HepG2 (cell line): ENCODE results near the gene TRPM1. TPM values are rescaled to one million over a fixed set of nuclear protein-coding genes. Genes with fewer than 3 reads are reported as not detected.

Experiments
- ATAC-seq: fragments of 200-7000 bp; cut with Tn5 transposase; 3 replicates; pipeline ENCODE4 v1.9.1; 2020; ENCODE audit warnings: mild to moderate bottlenecking, moderate library complexity
- BruUV-seq: library from RNA; stranded (reverse); fragments of 400-500 nt; replicated peaks from 2 replicates; lab custom pipeline; 2021; lab: Mats Ljungman, UMichigan
- CTCF ChIA-PET: fragments of 300-600 bp; formaldehyde crosslinking; extraction: SDS; loops from one replicate; lab custom pipeline; 2021; ENCODE audit warnings: low total read pairs, inconsistent platforms, low intra/inter-chr PET ratio; lab: Yijun Ruan, JAX
- POLR2A ChIA-PET: fragments of 350-600 bp; sonication (Branson Sonifier 250); formaldehyde crosslinking; loops from one replicate; lab custom pipeline; 2020; ENCODE audit warnings: antibody characterized with exemption, inconsistent platforms; lab: Yijun Ruan, JAX
- DNase-seq: peaks from one replicate; pipeline ENCODE4 v3.0.0-alpha.2; 2015; ENCODE audit warnings: low spot score
- FAIRE-seq: peaks from 3 replicates; lab custom pipeline; 2011; peaks lifted over from hg19 to GRCh38; lab: Jason Lieb, UNC
- H2AFZ ChIP-seq: one replicate; pipeline ENCODE4 v1.6.1; 2011; ENCODE audit warnings: low read length, inconsistent platforms
- H3K27ac ChIP-seq: fragments of 300-600 bp; 3 replicates; pipeline ENCODE4 v1.8.0; 2011; ENCODE audit warnings: mixed run types, mild to moderate bottlenecking, mixed read lengths, low read length, inconsistent platforms; ENCODE audit not compliant: insufficient read depth; ENCODE audit errors: extremely low read length
- H3K27me3 ChIP-seq, 2 experiments: fragments of 200-600 bp in 1 of 2; 2 replicates in 1 of 2; 3 replicates in 1 of 2; pipeline versions ENCODE4 v1.6.0 to v1.8.0; 2011; ENCODE audit warnings: low read length in 2 of 2, mild to moderate bottlenecking in 2 of 2, moderate library complexity in 2 of 2, inconsistent platforms in 1 of 2; ENCODE audit not compliant: insufficient read depth in 2 of 2, control insufficient read depth in 1 of 2
- H3K36me3 ChIP-seq, 2 experiments: fragments of 200-600 bp in 1 of 2; replicated peaks in 1 of 2; 2 replicates in 1 of 2; 3 replicates in 1 of 2; pipeline versions ENCODE4 v1.5.1 to v1.8.0; 2011; ENCODE audit warnings: low read length in 2 of 2, inconsistent platforms in 1 of 2; ENCODE audit not compliant: insufficient read depth in 2 of 2, control insufficient read depth in 1 of 2
- H3K4me1 ChIP-seq: 2 replicates; pipeline ENCODE4 v1.5.1; 2012; ENCODE audit warnings: low read length, inconsistent platforms; ENCODE audit not compliant: insufficient read depth
- H3K4me2 ChIP-seq: 2 replicates; pipeline ENCODE4 v1.6.0; 2011; ENCODE audit warnings: low read depth, low read length, inconsistent platforms
- H3K4me3 ChIP-seq, 3 experiments: fragments of 200-600 bp in 1 of 3; sonication (generic), shearing (Covaris generic) in 1 of 3; replicated peaks in 1 of 3; 2 replicates each; pipeline ENCODE4 v1.5.1; 2011 to 2016; ENCODE audit warnings: low read length in 3 of 3, inconsistent platforms in 2 of 3, low read depth in 2 of 3, mild to moderate bottlenecking in 2 of 3, control low read depth in 1 of 3, mixed read lengths in 1 of 3; ENCODE audit not compliant: insufficient read depth in 1 of 3
- H3K79me2 ChIP-seq: one replicate; pipeline ENCODE4 v1.6.1; 2011; ENCODE audit warnings: low read length, inconsistent platforms; ENCODE audit not compliant: insufficient read depth
- H3K9ac ChIP-seq: 2 replicates; pipeline ENCODE4 v1.6.0; 2011; ENCODE audit warnings: mild to moderate bottlenecking, low read depth, low read length, inconsistent platforms; ENCODE audit not compliant: insufficient read depth
- H3K9me3 ChIP-seq: 2 replicates; pipeline ENCODE4 v1.5.1; 2012; ENCODE audit warnings: mild to moderate bottlenecking, low read length
- H4K20me1 ChIP-seq: 2 replicates; pipeline ENCODE4 v1.6.0; 2011; ENCODE audit warnings: inconsistent platforms, mild to moderate bottlenecking, low read length, moderate library complexity; ENCODE audit not compliant: insufficient read depth
- AKAP8 ChIP-seq: sonication (generic); formaldehyde crosslinking; IDR thresholded peaks from 2 replicates; pipeline ENCODE4 v1.5.1; 2020; ENCODE audit warnings: mild to moderate bottlenecking, missing genetic modification reagents
- ELF4 ChIP-seq: sonication (generic); formaldehyde crosslinking; IDR thresholded peaks from 2 replicates; pipeline ENCODE4 v1.5.0; 2020; ENCODE audit warnings: missing genetic modification reagents, mild to moderate bottlenecking, moderate library complexity, borderline replicate concordance
- ETV5 ChIP-seq: IDR thresholded peaks from 2 replicates; pipeline ENCODE4 v1.6.1; 2018; ENCODE audit warnings: missing biosample characterization, missing genetic modification reagents, inconsistent platforms, borderline replicate concordance
- RBM39 ChIP-seq: fragments of 200-400 bp; formaldehyde crosslinking; IDR thresholded peaks from one replicate; pipeline ENCODE4 v1.6.1; 2018; ENCODE audit warnings: antibody characterized with exemption, mild to moderate bottlenecking, low read depth, low read length; ENCODE audit not compliant: poor library complexity, severe bottlenecking
- SMAD3 ChIP-seq: sonication (generic); formaldehyde crosslinking; IDR thresholded peaks from 2 replicates; pipeline ENCODE4 v1.4.0; 2020; ENCODE audit warnings: missing genetic modification reagents
- SP140L ChIP-seq: sonication (generic); formaldehyde crosslinking; IDR thresholded peaks from 2 replicates; pipeline ENCODE4 v1.4.0; 2020; ENCODE audit warnings: missing genetic modification reagents, borderline replicate concordance
- ZNF335 ChIP-seq: sonication (generic); formaldehyde crosslinking; IDR thresholded peaks from 2 replicates; pipeline ENCODE4 v1.4.0; 2020; ENCODE audit warnings: missing genetic modification reagents
- ZNF33A ChIP-seq: sonication (generic); formaldehyde crosslinking; IDR thresholded peaks from 2 replicates; pipeline ENCODE4 v1.5.1; 2020; ENCODE audit warnings: missing genetic modification reagents, mild to moderate bottlenecking, moderate library complexity, borderline replicate concordance
- ZNF530 ChIP-seq: sonication (generic); formaldehyde crosslinking; IDR thresholded peaks from 2 replicates; pipeline ENCODE4 v1.5.0; 2020; ENCODE audit warnings: low read depth, mild to moderate bottlenecking, missing genetic modification reagents
- WGBS: methylation state at CpG from one replicate; pipeline ENCODE4 v1.1.6; 2017; ENCODE audit warnings: low lambda C conversion rate; 5-methylcytosine and 5-hydroxymethylcytosine counted together
- in situ Hi-C: cut with HindIII; loops from 2 replicates; pipeline ENCODE4 v1.10.0; 2017; ENCODE audit warnings: low pct_unique_long_range_greater_than_20kb; ENCODE audit not compliant: extremely low pct_ligation_motif_present
- intact Hi-C: fragments of 100-400 bp; cut with micrococcal nuclease; formaldehyde crosslinking; loops from one replicate; pipeline ENCODE4 v1.10.0; 2022; ENCODE audit not compliant: unreplicated experiment
- polyA plus RNA-seq, 8 experiments: library from polyadenylated mRNA; depleted of rRNA in 3 of 8; stranded (reverse) in 7 of 8; unstranded in 1 of 8; fragments of >200 nt; fragmentation: Illumina TruSeq in 4 of 8; extraction: Trizol in 4 of 8; gene quantifications; 2 replicates each; pipeline versions ENCODE4 v1.2.1 to v1.2.3, GENCODE V29; 2011 to 2016; ENCODE audit warnings: low read depth in 4 of 8, missing spikeins in 1 of 8, mixed read lengths in 1 of 8; ENCODE audit not compliant: insufficient read depth in 1 of 8
- total RNA-seq, 5 experiments: library from RNA; depleted of rRNA; stranded (reverse); fragments of >200 nt; fragmentation: Illumina TruSeq; extraction: Trizol; gene quantifications; 2 replicates each; pipeline ENCODE4 v1.2.3, GENCODE V29; 2016; ENCODE audit warnings: low read depth in 1 of 5
- TF ChIP-seq, protein P1 (sequence below): sonication (generic); formaldehyde crosslinking; IDR thresholded peaks from 2 replicates; pipeline ENCODE4 v1.5.0; 2020; ENCODE audit warnings: missing genetic modification reagents
- TF ChIP-seq, protein P2 (sequence below): sonication (generic); formaldehyde crosslinking; IDR thresholded peaks from 2 replicates; pipeline ENCODE4 v1.8.0; 2022; ENCODE audit warnings: mild to moderate bottlenecking, missing genetic modification reagents, moderate library complexity
- TF ChIP-seq, protein P3 (sequence below): sonication (generic); formaldehyde crosslinking; IDR thresholded peaks from 2 replicates; pipeline ENCODE4 v1.4.0; 2020; ENCODE audit warnings: mild to moderate bottlenecking, low read depth, missing genetic modification reagents

The TRPM1 gene
- total and polyA plus RNA-seq, 2 of the 13 experiments (the other 11 are each of a cell fraction or from before 2014, with no cell fraction given): not detected

DNA sequence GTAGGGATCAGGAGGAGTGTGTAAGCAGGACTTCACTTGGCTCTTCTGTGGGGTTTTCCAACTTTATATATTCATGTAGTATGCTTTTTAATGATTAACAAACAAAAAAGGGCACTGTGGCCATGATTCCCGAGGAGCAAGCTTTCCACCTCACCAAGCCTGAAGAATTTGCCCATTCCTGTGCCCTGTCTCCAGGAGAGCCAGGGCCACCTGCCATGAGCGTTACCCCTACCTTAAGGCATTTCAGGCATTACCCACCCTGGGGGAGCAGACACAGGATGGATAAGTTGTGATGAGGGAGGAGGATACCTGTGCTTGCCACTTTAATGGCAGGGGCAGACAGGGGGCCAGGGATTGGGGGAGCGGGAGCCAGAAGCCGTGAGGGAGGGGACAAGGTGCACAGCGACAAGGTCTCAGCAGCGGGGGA, 3.0 kb downstream of the TRPM1 start:
- ATAC-seq: no peak
- WGBS: 39% methylated on average over 5 of the region's 6 CpGs
- H3K79me2 ChIP-seq: no peaks in the 10 kb centered on the region
- no peaks in the 10 kb centered on the region for H3K9me3 ChIP-seq
- in situ Hi-C loops: no loop called here
- no peak overlapping the region for H3K4me3 ChIP-seq
- no TSS peak for BruUV-seq
- no peak overlapping the region for H3K27ac ChIP-seq
- H3K9ac ChIP-seq: no peak overlapping the region
- no peak for TF ChIP-seq RBM39
- TF ChIP-seq, all 625 proteins: peak for 0
- ChIA-PET CTCF (no interaction called here), POLR2A (no interaction called here)
- no peak overlapping the region for H3K4me2 ChIP-seq
- H4K20me1 ChIP-seq: no peaks in the 10 kb centered on the region
- intact Hi-C loops: no loop called here
- H3K4me1 ChIP-seq: peaks cover 19% of the 10 kb centered on the region
- no peak overlapping the region for H2AFZ ChIP-seq
- FAIRE-seq: no peak
- H3K27me3 ChIP-seq: peaks cover 0 to 17% of the 10 kb centered on the region in 2 experiments; a peak in 3 of 5 replicates
- no peak for DNase-seq
- no peaks in the 10 kb centered on the region for H3K36me3 ChIP-seq

DNA sequence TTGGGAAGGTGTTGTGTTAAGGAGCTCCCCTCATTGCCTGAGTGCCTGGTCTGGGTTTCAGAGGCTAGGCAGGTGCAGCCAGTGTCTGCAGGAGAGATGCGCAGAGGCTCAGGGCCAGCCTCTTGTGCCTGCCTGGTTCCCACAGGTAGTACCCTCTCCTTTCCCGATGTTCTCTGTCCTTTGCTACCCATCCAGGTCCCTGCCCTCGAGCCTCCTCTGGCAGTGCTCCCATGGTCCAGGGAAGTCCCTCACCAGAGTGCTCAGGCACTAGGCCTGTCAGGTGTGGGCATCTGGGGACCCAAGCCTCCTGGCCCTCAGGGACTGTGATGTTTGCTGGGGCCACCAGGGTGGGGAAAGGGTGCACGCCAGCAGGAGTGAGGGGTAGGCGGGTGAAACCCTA, 5.0 kb downstream of the TRPM1 start:
- Histone ChIP-seq H3K4me2 (no peak overlapping the region), H4K20me1 (no peaks in the 10 kb centered on the region), H3K27me3 (peaks cover 0 to 8% of the 10 kb centered on the region in 2 experiments; a peak in 3 of 5 replicates)
- CTCF ChIA-PET: no interaction called here
- intact Hi-C loops: no loop called here
- TF ChIP-seq SMAD3 (CRISPR knock-in tag) (no peak), AKAP8 (CRISPR knock-in tag) (no peak), ELF4 (CRISPR knock-in tag) (no peak), ZNF335 (no peak), ZNF530 (CRISPR knock-in tag) (no peak), SP140L (no peak), ETV5 (CRISPR knock-in tag) (no peak), ZNF33A (CRISPR knock-in tag) (no peak)
- TF ChIP-seq, protein P1, sequence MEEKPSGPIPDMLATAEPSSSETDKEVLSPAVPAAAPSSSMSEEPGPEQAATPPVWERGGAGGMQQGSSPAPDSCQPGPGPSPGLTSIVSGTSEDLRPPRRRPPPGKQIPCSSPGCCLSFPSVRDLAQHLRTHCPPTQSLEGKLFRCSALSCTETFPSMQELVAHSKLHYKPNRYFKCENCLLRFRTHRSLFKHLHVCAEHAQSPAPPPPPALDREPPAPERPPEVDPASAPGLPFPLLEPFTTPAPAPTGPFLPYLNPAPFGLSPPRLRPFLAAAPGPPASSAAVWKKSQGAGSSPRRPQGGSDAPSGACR: no peak
- TF ChIP-seq, protein P2, sequence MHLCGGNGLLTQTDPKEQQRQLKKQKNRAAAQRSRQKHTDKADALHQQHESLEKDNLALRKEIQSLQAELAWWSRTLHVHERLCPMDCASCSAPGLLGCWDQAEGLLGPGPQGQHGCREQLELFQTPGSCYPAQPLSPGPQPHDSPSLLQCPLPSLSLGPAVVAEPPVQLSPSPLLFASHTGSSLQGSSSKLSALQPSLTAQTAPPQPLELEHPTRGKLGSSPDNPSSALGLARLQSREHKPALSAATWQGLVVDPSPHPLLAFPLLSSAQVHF (CRISPR knock-in tag): no peak
- TF ChIP-seq, protein P3, sequence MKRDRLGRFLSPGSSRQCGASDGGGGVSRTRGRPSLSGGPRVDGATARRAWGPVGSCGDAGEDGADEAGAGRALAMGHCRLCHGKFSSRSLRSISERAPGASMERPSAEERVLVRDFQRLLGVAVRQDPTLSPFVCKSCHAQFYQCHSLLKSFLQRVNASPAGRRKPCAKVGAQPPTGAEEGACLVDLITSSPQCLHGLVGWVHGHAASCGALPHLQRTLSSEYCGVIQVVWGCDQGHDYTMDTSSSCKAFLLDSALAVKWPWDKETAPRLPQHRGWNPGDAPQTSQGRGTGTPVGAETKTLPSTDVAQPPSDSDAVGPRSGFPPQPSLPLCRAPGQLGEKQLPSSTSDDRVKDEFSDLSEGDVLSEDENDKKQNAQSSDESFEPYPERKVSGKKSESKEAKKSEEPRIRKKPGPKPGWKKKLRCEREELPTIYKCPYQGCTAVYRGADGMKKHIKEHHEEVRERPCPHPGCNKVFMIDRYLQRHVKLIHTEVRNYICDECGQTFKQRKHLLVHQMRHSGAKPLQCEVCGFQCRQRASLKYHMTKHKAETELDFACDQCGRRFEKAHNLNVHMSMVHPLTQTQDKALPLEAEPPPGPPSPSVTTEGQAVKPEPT (CRISPR knock-in tag): no peak
- TF ChIP-seq, all 625 proteins: peak for 0
- ATAC-seq: no peak
- H3K79me2 ChIP-seq: no peaks in the 10 kb centered on the region
- no peaks in the 10 kb centered on the region for H3K36me3 ChIP-seq
- WGBS: 71% methylated on average over 4 of the region's 5 CpGs
- H3K4me3 ChIP-seq: no peak overlapping the region
- no peaks in the 10 kb centered on the region for H3K9me3 ChIP-seq
- POLR2A ChIA-PET: no interaction called here
- H2AFZ ChIP-seq: no peak overlapping the region
- no peak for DNase-seq
- H3K27ac ChIP-seq: no peak overlapping the region
- in situ Hi-C loops: no loop called here
- FAIRE-seq: no peak
- no TSS peak for BruUV-seq
- H3K9ac ChIP-seq: no peak overlapping the region
- peaks cover 37% of the 10 kb centered on the region for H3K4me1 ChIP-seq
